ENCODE results near the gene NOD1. TPM values are rescaled to one million over a fixed set of nuclear protein-coding genes. Genes with fewer than 3 reads are reported as not detected.

The NOD1 gene
- polyA plus RNA-seq, 3 donors, result 2.8 to 15.0 (median 4.6) TPM

DNA sequence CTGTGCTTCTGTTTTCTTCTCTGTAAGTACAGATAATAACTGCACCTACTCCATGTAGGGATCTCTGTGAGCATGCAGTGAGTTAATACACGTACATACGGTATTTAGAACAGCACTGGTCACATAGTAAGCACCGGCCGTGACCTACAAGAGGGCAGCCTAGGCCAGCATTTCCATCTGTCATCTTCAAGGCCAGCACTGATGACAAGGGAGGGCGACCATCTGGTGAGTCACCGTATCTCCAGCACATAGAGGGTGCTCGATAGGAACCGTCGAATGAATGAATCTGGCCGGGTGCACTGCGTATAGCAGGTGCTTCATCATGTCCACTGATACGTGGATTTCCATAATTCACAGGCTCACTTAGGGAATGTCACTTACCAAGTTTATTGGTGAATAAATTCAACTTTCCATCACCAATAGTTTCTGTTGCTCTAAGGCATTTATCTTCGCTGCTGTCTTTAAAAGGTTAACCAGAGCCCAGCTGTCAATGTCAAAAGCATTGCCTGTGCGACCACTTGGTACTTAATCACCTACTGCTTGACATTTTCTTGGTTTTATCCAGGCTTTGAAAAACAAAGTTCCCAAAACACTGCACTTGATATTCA lies 8.3 kb downstream of the NOD1 start:
- peaks cover 0 to 3% (median 0%) of the 10 kb centered on the region in 7 donors for H3K9me3 Mint-ChIP-seq
- H3K9ac ChIP-seq (ENCODE audit: insufficient read depth, low read length, poor library complexity, severe bottlenecking), result no peak overlapping the region
- H3K4me2 ChIP-seq (replicated peaks; ENCODE audit: extremely low read depth, low read length, poor library complexity, severe bottlenecking), result no peak overlapping the region
- no peak overlapping the region for H3K27ac Mint-ChIP-seq
- peaks cover 21% of the 10 kb centered on the region for H4K20me1 ChIP-seq (ENCODE audit: insufficient read depth, low read length)
- no peak overlapping the region for H3K4me3 Mint-ChIP-seq
- intact Hi-C loops (cut with micrococcal nuclease), result no loop called here
- H3K9me3 ChIP-seq (replicated peaks in 1 of 2; ENCODE audit: control insufficient read depth in 1 of 2, insufficient read depth in 1 of 2, low read length in 2 of 2), result no peaks in the 10 kb centered on the region
- H2AFZ ChIP-seq (ENCODE audit: insufficient read depth, low read depth, low read length, poor library complexity, severe bottlenecking), result no peak overlapping the region
- peaks cover 45 to 53% of the 10 kb centered on the region in 2 donors for H3K4me1 ChIP-seq (ENCODE audit: control insufficient read depth in 1 of 2, insufficient read depth in 2 of 2, low read length in 2 of 2)
- no peak overlapping the region for H3K27ac ChIP-seq (ENCODE audit: low read depth in 1 of 2, low read length in 2 of 2)
- no peaks in the 10 kb centered on the region for H3K27me3 Mint-ChIP-seq (ENCODE audit: low read depth in 3 of 3)
- H3K36me3 Mint-ChIP-seq, result peaks cover 24 to 26% of the 10 kb centered on the region in 2 donors
- peaks cover 99% of the 10 kb centered on the region for H3K79me2 ChIP-seq (ENCODE audit: insufficient read depth, low read length)
- H3K36me3 ChIP-seq (replicated peaks in 1 of 2; ENCODE audit: control insufficient read depth in 1 of 2, insufficient read depth in 2 of 2, low read length in 2 of 2), result peaks cover 0 to 20% of the 10 kb centered on the region in 2 donors
- peaks cover 79% of the 10 kb centered on the region for H3K4me1 Mint-ChIP-seq
- H3K27me3 ChIP-seq (ENCODE audit: control insufficient read depth in 2 of 2, insufficient read depth in 2 of 2, low read length in 2 of 2), result no peaks in the 10 kb centered on the region
- TF ChIP-seq, protein P1, sequence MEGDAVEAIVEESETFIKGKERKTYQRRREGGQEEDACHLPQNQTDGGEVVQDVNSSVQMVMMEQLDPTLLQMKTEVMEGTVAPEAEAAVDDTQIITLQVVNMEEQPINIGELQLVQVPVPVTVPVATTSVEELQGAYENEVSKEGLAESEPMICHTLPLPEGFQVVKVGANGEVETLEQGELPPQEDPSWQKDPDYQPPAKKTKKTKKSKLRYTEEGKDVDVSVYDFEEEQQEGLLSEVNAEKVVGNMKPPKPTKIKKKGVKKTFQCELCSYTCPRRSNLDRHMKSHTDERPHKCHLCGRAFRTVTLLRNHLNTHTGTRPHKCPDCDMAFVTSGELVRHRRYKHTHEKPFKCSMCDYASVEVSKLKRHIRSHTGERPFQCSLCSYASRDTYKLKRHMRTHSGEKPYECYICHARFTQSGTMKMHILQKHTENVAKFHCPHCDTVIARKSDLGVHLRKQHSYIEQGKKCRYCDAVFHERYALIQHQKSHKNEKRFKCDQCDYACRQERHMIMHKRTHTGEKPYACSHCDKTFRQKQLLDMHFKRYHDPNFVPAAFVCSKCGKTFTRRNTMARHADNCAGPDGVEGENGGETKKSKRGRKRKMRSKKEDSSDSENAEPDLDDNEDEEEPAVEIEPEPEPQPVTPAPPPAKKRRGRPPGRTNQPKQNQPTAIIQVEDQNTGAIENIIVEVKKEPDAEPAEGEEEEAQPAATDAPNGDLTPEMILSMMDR (IDR thresholded peaks at IDR 0.05), result no peak
- WGBS (ENCODE audit: insufficient coverage), result 92% methylated on average over 11 of the region's 14 CpGs
- no peak for DNase-seq
- no peak overlapping the region for H3K4me3 ChIP-seq (replicated peaks in 1 of 3; ENCODE audit: low read depth in 2 of 3, low read length in 3 of 3)

DNA sequence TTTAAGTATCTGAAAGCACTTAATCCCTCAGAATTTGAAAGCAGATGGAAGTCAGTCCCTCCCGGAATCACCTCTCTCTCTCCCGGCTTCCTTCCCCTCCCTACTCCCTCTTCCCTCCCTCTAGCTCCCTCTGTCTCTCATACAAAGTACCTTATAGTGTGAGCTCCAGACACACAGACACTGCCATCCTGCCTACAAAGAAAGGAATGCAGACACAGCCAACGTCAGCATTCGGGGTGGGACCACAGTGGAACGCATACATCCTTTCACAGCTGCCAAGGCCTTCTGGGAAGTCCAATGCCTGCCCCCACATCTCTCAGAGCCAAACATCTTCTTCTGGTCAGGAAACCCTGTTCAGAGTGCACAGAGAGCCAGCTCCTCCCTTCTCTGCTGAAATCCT lies 9.3 kb downstream of the NOD1 start:
- TF ChIP-seq, protein P1 (IDR thresholded peaks at IDR 0.05), result no peak
- H3K27me3 Mint-ChIP-seq (ENCODE audit: low read depth in 3 of 3), result peaks cover 0 to under 1% (median 0%) of the 10 kb centered on the region in 3 donors
- no peak overlapping the region for H3K4me3 ChIP-seq (replicated peaks in 1 of 3; ENCODE audit: low read depth in 2 of 3, low read length in 3 of 3)
- intact Hi-C loops (cut with micrococcal nuclease), result no loop called here
- H3K4me1 ChIP-seq (ENCODE audit: control insufficient read depth in 1 of 2, insufficient read depth in 2 of 2, low read length in 2 of 2), result peaks cover 55 to 63% of the 10 kb centered on the region in 2 donors
- 47% methylated on average over 5 of the region's 5 CpGs for WGBS (ENCODE audit: insufficient coverage)
- no peak overlapping the region for H3K9ac ChIP-seq (ENCODE audit: insufficient read depth, low read length, poor library complexity, severe bottlenecking)
- peak overlapping the region in 1 of 2 donors; percentile 67 for H3K27ac ChIP-seq (ENCODE audit: low read depth in 1 of 2, low read length in 2 of 2)
- H3K4me1 Mint-ChIP-seq, result peaks cover 86% of the 10 kb centered on the region
- H3K4me2 ChIP-seq (replicated peaks; ENCODE audit: extremely low read depth, low read length, poor library complexity, severe bottlenecking), result no peak overlapping the region
- peaks cover 96% of the 10 kb centered on the region for H3K79me2 ChIP-seq (ENCODE audit: insufficient read depth, low read length)
- no peak overlapping the region for H2AFZ ChIP-seq (ENCODE audit: insufficient read depth, low read depth, low read length, poor library complexity, severe bottlenecking)
- no peaks in the 10 kb centered on the region for H3K27me3 ChIP-seq (ENCODE audit: control insufficient read depth in 2 of 2, insufficient read depth in 2 of 2, low read length in 2 of 2)
- H3K9me3 ChIP-seq (replicated peaks in 1 of 2; ENCODE audit: control insufficient read depth in 1 of 2, insufficient read depth in 1 of 2, low read length in 2 of 2), result no peaks in the 10 kb centered on the region
- peaks cover 22% of the 10 kb centered on the region for H4K20me1 ChIP-seq (ENCODE audit: insufficient read depth, low read length)
- peaks cover 0 to 3% (median 0%) of the 10 kb centered on the region in 7 donors for H3K9me3 Mint-ChIP-seq
- no peak overlapping the region for H3K4me3 Mint-ChIP-seq
- peaks cover 0 to 19% of the 10 kb centered on the region in 2 donors for H3K36me3 ChIP-seq (replicated peaks in 1 of 2; ENCODE audit: control insufficient read depth in 1 of 2, insufficient read depth in 2 of 2, low read length in 2 of 2)
- DNase-seq, result no peak
- peak overlapping the region in 4 of 7 donors; percentile 8 to 78 (median 32) for H3K27ac Mint-ChIP-seq
- peaks cover 16 to 24% of the 10 kb centered on the region in 2 donors for H3K36me3 Mint-ChIP-seq

All from CD14-positive monocyte (primary cell).